ENCODE results near the gene DNAJB11.

- TF ChIP-seq, protein P1, sequence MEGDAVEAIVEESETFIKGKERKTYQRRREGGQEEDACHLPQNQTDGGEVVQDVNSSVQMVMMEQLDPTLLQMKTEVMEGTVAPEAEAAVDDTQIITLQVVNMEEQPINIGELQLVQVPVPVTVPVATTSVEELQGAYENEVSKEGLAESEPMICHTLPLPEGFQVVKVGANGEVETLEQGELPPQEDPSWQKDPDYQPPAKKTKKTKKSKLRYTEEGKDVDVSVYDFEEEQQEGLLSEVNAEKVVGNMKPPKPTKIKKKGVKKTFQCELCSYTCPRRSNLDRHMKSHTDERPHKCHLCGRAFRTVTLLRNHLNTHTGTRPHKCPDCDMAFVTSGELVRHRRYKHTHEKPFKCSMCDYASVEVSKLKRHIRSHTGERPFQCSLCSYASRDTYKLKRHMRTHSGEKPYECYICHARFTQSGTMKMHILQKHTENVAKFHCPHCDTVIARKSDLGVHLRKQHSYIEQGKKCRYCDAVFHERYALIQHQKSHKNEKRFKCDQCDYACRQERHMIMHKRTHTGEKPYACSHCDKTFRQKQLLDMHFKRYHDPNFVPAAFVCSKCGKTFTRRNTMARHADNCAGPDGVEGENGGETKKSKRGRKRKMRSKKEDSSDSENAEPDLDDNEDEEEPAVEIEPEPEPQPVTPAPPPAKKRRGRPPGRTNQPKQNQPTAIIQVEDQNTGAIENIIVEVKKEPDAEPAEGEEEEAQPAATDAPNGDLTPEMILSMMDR (conservative IDR thresholded peaks at IDR 0.05) = peak; percentile 40; the same call in 1 of the 2 replicates
- no peak for TF ChIP-seq EZH2 (IDR thresholded peaks at IDR 0.05; ENCODE audit: low read depth)
These were observed 18.6 kb downstream of the DNAJB11 start for GRCh38 chr3:186589121-186589520.
